T-helper 9 cell (primary cell): ENCODE data around the gene SLC26A5.

Experiments used
- DNase-seq: peaks from one replicate; pipeline ENCODE4 v3.0.0-alpha.2; 2020

SLC26A5 gene

DNA sequence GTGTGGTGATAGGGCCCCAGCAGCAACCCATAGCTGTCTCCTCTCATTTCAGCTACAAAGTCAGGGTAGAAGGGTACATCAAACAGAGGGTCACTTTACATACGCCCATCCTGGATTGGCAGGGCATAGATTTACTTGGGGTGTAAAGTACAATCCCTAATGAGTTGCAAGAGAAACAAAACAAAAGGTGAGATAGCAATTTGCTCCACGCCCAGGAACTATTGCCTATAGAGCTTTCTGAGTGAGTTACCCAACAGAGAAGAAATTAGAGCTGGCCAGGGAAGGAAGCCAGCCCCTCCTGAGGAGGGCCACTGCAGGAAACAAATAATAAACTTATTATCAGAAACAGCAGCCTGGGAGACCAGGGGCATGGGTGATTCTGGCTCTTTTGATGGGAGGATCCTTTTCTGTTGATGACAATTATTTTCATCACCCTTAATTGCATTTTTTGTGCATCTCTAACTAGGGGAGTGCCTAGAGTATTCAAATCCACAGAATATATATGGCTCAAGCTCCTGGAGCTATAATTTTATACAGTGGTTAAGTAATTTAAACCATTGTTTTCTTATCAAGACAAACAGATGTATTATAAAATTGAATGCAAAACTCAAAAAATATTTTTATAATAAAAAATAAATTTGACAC, 47.4 kb downstream of the SLC26A5 start:
- DNase-seq, result no peak

DNA sequence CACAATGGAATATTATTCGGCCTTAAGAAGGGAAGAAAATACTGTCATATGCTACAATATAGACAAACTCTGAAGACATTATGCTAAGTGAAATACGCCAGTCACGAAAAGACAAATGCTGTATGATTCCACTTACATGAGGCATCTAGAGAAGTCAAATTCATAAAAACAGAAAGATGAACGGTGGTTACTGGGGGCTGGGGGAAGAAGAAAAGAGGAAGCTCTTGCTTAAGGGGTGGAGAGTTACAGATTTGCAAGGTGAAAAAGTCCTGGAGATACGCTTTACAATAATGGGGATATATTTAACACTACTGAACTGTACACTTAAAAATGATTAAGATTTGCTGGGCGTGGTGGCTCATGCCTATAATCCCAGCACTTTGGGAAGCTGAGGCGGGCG, 49.5 kb downstream of the SLC26A5 start:
- DNase-seq, result no peak

DNA sequence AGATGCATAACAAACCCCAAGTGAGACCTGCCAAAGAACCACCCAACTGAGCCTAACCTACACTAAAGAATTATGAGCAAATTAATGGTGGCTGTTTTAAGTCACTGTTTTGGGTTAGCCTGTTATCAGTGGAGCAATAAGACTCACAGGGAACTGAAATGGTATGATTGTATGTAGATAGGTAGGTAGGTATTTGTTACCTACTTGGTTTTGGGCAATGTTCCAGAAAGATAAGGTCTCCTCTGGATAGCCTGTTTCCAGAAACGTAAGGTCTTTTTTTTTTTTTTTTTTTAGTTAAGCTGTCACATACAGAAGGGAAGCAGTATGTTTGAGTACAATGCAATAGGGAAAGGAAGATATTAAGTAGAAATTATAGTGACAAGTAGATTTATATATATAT, 50.9 kb downstream of the SLC26A5 start:
- no peak for DNase-seq

DNA sequence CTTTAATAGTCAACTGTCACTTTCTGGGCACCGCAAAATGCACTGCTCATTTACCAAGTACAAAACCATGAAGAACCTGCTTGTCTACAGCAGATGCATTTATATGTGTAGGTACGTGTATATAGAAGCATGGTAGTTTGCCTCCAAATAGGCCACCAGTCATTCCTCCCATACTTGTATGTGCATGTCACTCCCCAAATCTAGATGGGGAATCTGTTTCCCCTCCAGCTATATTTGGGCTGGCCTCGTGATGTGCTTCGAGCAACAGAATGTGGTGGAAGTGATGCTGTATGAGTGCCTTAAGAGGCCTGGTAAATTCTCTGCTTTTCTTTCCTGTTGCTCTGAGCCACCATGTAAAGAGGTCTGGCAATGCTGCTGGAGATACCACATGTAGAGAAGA, 51.4 kb downstream of the SLC26A5 start:
- DNase-seq, result no peak

DNA sequence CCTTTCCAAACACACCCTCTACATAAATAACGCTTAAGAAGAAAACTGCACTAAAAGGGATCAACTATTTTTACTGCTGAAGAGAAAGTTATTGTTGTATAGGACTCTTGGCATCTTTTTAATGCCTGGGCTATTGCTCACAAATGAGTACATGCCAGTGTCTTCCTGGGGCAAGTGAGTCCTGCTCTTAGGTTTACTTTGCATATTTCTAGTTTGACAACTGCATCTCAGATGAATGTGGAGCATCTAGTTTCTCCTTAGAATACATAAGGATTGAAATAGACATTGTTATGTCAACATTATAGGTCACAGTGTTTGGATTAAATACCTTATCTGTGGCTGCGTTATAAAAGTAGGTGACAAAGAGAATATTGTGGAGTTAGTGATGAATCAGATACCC, 54.0 kb downstream of the SLC26A5 start:
- no peak for DNase-seq

DNA sequence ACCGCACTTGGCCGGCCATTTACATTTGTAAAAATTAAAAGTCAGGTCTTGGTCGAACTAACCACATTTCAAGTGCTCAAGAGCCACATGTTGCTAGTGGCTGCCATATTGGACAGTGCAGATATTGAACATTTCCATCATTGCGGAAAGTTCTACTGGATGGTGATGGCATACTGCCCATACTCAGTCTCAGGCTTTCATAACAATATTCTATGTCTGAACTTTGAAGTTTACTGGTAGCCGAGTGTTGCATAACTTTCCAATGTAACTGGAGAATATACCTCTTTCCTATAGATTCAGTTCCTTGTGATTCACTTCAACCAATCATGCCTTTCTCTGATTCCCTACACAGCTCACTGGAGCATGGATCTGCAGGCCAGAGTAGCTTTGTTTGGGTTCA, 54.9 kb downstream of the SLC26A5 start:
- DNase-seq, result no peak

DNA sequence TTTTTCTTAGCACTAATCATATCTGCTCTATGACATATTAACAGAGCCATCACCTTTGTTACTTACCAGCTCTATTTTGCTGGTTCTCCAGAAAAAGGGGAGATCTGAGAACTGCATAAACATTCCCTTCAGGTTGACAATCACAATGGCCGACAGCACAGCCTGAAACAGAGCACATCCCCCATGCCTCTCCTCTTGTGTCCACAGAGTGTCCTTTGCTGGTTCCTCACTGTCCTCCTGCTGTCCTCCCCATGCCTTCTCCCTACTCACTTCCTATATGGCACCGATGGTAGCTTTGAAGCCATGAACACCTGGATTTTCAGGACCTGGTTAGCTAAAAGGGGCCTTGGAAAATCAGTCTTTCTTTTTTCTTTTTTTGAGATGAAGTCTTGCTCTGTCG, 56.7 kb downstream of the SLC26A5 start:
- DNase-seq, result no peak

DNA sequence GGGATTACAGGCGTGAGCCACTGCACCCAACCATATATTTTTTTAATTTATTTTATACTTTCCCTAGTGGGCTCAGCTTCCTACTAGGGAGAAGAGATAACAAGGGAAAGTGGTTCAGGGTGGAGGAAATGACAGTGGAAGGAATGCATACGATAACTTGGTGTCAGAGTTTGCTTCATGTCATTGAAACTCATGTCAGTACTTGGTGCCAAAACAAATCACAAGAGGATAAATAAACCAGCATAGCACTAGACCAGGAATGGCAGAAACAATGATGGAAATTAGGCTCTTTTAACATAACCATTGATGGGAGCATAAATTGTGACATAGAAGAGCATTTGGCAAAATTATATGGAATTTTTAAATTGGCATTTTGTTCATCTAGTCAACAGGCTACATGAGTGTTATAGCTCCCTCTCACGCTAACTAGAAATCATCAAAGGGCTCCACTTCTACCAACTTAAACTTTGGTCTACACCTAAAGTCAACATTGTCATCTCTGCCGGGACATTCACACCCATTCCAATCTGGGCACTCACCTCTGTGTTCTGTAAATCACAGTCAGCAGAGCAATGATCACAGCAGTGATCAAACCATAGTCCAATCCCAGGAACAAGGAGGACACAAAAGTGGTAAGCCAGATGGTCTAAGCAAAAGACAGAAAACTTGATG, 57.4 kb downstream of the SLC26A5 start:
- DNase-seq, result no peak

DNA sequence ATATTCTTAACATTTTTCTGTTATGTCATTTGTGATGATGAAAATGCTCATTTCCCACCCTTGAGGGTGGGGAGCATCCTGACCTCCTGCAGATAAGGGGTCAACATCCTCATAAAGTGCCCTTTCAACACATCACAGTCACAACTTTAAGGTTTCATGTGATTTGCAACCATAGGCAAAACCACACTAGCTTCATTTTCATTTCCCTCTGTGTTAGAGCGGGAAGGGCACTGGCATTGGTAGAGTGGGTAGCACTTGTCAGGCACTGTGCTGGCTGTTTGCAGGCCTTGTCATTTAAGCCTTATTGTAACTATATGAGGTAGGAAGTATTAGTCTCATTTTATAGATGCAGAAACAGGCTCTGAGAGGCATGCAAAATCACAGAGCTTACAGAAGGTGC, 58.8 kb downstream of the SLC26A5 start:
- no peak for DNase-seq

DNA sequence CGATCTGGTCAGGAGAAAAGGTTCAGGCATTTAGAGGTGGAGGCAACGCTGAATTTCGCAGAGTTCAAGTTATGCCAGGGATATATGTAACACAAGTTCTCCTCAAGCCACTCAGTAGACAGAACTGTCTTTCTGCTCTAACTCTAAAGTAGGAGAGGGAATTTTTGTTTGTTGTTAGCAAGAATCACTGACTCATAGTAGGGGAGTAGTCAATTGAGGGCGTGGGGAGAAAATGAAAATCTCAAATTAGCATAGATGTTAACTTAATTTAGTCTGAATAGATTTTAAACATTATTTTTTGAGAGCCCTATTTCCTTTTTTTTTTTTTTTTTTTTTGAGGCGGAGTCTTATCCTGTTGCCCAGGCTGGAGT, 64.0 kb downstream of the SLC26A5 start:
- no peak for DNase-seq

DNA sequence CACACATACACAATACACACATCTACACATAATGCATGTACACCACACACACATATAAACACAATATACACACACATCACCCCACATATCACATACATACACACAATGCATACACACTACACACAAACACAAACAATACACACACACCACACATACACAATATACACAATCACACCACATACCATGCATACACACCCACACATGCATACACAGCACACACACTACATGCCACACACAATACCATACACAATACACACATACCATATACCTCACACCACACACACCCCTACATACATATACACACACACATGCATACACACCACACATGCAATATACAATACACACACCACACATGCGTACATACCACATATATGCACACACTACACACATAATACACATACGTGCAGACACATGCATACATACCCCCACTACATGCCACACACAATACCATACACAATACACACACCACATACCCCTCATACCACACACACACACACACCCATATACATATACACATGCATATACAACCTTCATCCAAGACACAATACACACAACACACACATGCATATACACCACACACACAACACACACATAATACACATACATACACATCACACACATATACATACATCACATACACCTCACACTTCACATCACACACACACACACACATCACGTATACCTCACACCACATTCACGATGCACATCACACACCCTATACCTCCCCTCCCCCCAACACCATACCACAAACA, 64.6 kb downstream of the SLC26A5 start:
- DNase-seq, result no peak

DNA sequence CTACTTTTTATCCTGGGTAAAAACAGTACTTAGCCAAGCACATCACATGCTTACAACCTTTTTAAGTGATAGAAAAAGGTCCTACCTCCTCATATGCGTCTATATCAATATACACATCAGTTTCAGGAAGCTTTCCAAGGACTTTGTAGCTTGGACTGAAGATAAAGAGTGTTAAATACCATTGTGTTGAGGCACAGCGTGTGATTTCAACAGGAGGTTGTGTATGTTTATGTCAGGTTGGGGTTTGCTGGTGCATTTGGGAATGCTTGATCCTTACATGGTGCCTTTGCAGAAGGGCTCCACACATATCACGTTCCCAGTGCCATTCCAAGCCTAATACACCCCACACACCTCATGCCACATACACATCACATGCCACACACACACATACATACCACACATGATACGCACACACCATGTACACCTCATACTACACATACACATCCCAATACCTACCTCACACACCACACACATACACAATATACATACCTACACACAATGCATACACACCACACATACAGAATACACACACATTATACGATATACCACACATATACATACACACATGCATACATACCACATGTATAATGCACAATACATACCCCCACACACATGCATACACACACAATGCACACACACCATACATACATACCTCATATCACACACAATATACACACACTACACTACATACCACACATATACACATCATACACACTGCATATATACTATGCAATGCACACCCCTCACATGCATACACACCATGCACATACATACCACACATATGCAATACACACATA, 65.4 kb downstream of the SLC26A5 start:
- no peak for DNase-seq

DNA sequence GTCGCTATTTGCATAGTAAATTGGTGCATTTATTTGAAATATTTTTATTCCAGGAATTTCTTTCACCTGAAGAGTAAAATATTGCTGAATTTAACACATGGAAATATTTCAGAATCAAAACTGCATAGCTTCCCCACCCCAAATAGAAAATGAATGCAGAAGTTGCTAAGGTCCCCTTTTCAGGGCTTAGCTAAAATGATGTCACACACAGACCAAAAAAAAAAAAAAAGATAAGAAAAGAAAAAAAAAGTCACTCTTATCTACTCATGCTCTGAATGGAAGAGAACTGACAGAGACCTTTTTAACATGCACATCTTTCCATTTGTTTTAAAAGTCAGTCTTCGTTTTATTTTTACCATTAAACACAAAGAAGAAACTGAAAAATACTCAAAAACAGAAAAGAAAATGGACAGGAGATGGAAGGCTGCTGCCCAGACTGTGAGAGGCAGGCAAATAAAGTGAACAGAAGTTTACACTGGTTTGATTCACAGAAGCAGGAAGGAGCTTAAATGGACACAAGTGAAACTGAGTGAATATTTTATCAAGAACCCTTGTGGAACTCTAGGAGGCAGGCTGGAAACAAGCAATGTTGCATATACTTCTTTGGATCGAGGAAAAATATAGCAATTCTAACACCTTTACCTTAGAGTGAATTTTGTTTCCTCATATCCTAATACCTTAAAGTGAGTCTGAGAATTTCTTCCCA, 66.6 kb downstream of the SLC26A5 start:
- DNase-seq, result no peak

DNA sequence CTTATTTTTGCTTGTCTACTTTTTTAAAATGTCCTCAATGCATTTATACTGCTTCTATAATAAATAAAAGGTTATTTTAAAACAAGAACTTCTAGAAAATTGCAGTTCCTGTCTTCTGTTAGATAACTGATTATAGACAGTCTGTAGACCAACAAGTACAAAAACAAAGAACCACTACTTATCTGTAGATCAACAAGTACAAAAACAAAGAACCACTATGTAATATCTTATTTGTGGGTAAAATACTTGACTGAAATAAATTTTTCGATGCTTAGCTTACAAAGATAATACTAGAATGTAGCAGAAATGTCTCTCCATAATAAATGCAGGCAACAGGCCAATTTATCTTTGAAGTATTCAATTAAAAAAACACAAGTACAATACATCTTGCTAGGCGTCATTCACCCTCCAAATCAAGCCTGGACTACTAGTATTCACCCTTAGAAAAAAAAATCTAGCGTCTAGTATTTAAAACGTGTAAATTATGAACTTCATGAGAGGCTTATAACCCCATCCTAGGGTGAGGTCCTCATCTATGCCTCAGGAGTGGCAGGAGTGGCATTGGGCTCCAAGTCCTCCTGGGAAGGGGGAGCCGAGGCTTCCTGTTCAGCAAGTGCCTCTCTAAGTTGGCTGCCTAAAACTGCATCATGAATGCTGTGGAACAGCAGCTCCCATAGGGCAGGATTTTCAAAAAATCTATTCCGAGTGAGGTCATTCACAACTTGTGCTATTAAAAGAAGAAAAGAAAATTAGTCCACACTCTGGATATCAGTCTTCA, 72.0 kb downstream of the SLC26A5 start:
- no peak for DNase-seq

DNA sequence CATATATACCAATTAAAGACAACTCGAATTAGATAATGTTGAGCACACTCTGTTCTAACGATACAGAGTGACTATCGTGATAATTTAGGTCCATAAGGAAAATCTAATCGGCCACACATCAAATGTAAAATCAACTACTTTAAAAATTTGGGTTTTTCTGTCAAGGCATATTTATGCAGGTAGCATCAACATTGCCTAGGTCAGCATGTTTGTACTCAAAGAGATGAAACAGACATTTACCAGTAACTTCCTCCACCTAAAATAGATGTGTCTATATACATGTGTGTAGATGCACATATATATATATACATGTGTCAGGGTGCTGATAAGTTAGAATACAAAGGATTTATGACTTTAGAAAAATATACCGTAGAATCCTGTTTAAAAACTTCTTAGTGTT, 76.6 kb downstream of the SLC26A5 start:
- DNase-seq, result no peak

DNA sequence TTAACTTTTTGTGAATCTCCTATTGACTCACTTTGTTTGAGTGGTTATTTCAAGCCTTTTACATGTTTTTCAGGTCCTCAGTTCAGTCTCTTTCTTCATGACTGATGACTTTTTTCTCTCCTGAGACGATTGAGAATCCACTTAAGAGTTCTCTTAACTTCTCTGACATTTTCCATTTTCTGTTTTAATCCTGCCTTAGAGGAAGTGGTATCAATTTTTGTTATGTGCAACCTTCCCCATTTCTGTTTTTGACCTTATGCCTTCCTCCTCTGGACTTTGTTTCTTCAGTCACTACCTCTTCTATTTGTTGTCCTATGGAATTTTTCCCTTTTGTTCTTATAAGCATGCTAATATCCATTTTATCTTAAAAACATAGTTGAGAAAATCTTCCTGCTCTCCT, 96.2 kb downstream of the SLC26A5 start:
- DNase-seq, result no peak

DNA sequence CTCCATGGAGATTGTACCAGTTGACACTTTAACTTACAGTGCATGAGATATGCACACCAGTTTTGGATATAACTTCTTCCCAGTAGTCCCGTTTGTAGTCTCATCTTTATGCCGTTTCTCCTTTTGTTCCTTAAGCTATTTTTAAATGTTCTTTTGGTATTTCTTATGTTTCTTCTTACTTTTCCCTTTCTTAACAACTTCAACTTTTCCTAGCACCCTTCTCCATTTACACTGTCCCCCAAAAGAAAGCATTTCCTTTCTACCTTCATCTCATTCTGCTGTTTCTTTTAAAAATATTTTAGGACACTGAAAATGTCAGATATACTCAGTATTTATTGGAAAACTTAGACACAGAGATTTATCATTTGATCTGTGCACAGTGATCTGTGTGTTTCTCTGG, 97.0 kb downstream of the SLC26A5 start:
- no peak for DNase-seq

DNA sequence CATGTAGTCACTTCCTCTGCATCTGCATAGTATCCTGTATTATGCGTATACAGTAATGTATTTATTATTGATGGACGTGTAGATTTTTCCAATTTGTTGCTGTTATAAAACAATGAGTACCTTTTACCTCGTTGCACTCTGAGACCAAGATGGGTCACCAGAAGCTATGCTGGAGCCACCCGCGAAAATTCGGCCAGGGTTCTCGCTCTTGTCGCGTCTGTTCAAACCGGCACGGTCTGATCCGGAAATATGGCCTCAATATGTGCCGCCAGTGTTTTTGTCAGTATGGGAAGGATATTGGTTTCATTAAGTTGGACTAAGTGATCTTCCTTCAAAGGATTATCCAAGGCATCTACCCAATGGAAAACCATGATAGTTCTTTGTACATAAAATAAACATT, 97.6 kb downstream of the SLC26A5 start:
- DNase-seq, result no peak

DNA sequence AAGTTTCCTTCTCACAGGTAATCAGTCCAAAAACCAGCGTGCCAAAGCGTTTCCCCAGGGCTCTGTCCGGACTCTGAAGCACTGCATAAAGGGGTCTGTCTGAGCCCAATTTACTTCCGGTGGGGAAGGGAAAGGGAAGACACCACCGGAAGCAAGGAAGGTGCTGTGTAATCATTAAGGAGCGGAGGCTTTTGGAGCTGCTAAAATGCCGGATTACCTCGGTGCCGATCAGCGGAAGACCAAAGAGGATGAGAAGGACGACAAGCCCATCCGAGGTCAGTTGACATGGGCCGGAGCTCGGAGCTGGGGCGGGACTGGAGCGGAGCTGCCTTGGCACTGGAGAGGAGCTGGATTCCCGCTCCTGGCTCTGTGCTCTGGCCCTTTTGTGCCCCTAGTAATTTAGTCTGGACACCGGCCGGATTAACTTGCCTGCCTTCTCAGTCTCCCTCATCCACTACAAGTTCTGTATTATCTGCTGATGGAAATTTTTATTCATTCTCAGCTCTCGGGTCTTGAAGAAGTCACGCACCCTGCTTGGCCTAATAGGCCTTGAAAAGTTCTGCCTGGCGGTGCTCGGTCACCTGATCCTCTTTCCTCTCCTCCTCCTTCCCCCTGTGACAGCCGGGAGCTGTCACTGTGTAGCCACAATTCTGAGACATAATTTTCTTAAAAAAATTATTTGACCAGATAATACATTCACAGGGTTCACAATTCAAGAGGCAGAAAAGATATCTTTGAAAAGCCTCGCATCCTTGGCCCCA, 98.3 kb downstream of the SLC26A5 start, which contains the start of gene PSMC2:
TSS of gene PSMC2 (plus strand) at position 137 of the 761 bp plus-strand sequence. CDS start at position 206, 69 bp downstream.
- DNase-seq, result peak; percentile 68

DNA sequence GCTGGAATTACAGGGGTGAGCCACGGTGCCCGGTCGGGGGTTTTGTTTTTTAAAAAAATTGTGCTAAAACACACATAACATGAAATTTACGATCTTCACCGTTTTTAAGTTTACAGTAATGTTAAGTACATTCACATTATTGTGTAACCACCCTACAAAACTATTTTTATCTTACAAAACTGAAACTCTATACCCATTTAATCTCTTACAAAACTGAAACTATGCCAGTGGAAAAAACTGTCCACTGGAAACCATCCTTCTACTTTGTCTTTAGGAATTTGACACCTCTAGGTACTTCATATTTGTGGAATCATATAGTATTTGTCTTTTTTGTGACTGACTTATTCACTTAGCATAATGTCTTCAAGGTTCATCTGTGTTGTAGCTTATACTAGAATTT, 99.6 kb downstream of the SLC26A5 start:
- no peak for DNase-seq
